Hepatocyte (in vitro differentiated cells): Measurements from ENCODE around the gene SLC12A4. TPM values are rescaled to one million over a fixed set of nuclear protein-coding genes. Genes with fewer than 3 reads are reported as not detected.

Experiments used
- DNase-seq: peaks from one replicate; pipeline ENCODE4 v3.0.0-alpha.2; 2016; ENCODE audit warnings: low spot score
- H2AFZ ChIP-seq: fragments of 200-600 bp; sonication (generic); 2 replicates; pipeline ENCODE4 v1.6.0; 2016; ENCODE audit warnings: antibody characterized with exemption, mild to moderate bottlenecking
- H3K27ac ChIP-seq: fragments of 200-600 bp; sonication (generic); 2 replicates; pipeline ENCODE4 v1.5.1; 2016; ENCODE audit warnings: mild to moderate bottlenecking
- H3K27me3 ChIP-seq: fragments of 200-600 bp; sonication (generic); 2 replicates; pipeline ENCODE4 v1.6.1; 2016
- H3K36me3 ChIP-seq: fragments of 200-600 bp; sonication (generic); replicated peaks from 2 replicates; pipeline ENCODE4 v1.5.1; 2016; ENCODE audit warnings: low read depth; ENCODE audit not compliant: insufficient read depth
- H3K4me1 ChIP-seq: fragments of 200-600 bp; sonication (generic); 2 replicates; pipeline ENCODE4 v1.5.1; 2016; ENCODE audit warnings: mild to moderate bottlenecking, moderate library complexity; ENCODE audit not compliant: insufficient read depth
- H3K4me2 ChIP-seq: fragments of 200-600 bp; sonication (generic); 2 replicates; pipeline ENCODE4 v1.6.0; 2016
- H3K4me3 ChIP-seq: fragments of 200-600 bp; sonication (generic); 2 replicates; pipeline ENCODE4 v1.5.1; 2016; ENCODE audit warnings: mild to moderate bottlenecking
- H3K79me2 ChIP-seq: fragments of 200-600 bp; sonication (generic); 2 replicates; pipeline ENCODE4 v1.6.0; 2017; ENCODE audit warnings: mild to moderate bottlenecking
- H3K9me2 ChIP-seq: fragments of 200-600 bp; sonication (generic); replicated peaks from 2 replicates; pipeline ENCODE4 v1.6.0; 2017; ENCODE audit warnings: mild to moderate bottlenecking; ENCODE audit not compliant: insufficient read depth
- H3K9me3 ChIP-seq: fragments of 200-600 bp; sonication (generic); 2 replicates; pipeline ENCODE4 v1.5.1; 2016; ENCODE audit warnings: low read depth, mild to moderate bottlenecking
- H4K20me1 ChIP-seq: fragments of 200-600 bp; sonication (generic); 2 replicates; pipeline ENCODE4 v1.6.0; 2016; ENCODE audit warnings: mild to moderate bottlenecking; ENCODE audit not compliant: insufficient read depth, poor library complexity, severe bottlenecking
- CTCF ChIP-seq: fragments of 200-600 bp; sonication (generic); IDR thresholded peaks from 2 replicates; pipeline ENCODE4 v1.5.1; 2016; ENCODE audit warnings: antibody characterized with exemption, mild to moderate bottlenecking; ENCODE audit not compliant: poor library complexity
- EZH2 ChIP-seq: fragments of 200-600 bp; sonication (generic); IDR thresholded peaks from 2 replicates; pipeline ENCODE4 v1.6.1; 2016; ENCODE audit warnings: antibody characterized with exemption, mild to moderate bottlenecking, borderline replicate concordance
- EZH2phosphoT487 ChIP-seq: fragments of 200-600 bp; sonication (generic); IDR thresholded peaks from one replicate; pipeline ENCODE4 v1.6.1; 2018; ENCODE audit warnings: antibody characterized with exemption, mild to moderate bottlenecking, low read depth, moderate library complexity; ENCODE audit not compliant: unreplicated experiment, severe bottlenecking
- WGBS: methylation state at CpG from one replicate; pipeline ENCODE4 v1.1.6; 2016; ENCODE audit warnings: low lambda C conversion rate; ENCODE audit errors: missing lambda C conversion rate; 5-methylcytosine and 5-hydroxymethylcytosine counted together
- polyA plus RNA-seq: library from polyadenylated mRNA; unstranded; fragments of >200 nt; fragmentation: Nextera tagmentation; extraction: Ambion mirVana; gene quantifications from 2 replicates; pipeline ENCODE4 v1.2.1, GENCODE V29; 2016
- total RNA-seq: library from RNA; depleted of rRNA; stranded (reverse); fragments of >200 nt; gene quantifications from 2 replicates; pipeline ENCODE4 v1.2.3, GENCODE V29; 2014

Gene SLC12A4
- total and polyA plus RNA-seq, 2 experiments from 2014 or later: 55.2 to 63.9 TPM

- Histone ChIP-seq H3K36me3 (no peaks in the 10 kb centered on the region), H3K27ac (no peak overlapping the region), H3K9me2 (no peaks in the 10 kb centered on the region), H3K4me2 (no peak overlapping the region), H3K4me3 (no peak overlapping the region), H2AFZ (no peak overlapping the region), H3K79me2 (no peaks in the 10 kb centered on the region), H4K20me1 (no peaks in the 10 kb centered on the region), H3K27me3 (no peaks in the 10 kb centered on the region), H3K9me3 (no peaks in the 10 kb centered on the region), H3K4me1 (no peaks in the 10 kb centered on the region)
- TF ChIP-seq EZH2phosphoT487 (no peak), EZH2 (no peak), CTCF (no peak)
- no peak for DNase-seq
- 97% methylated on average over 28 of the region's 28 CpGs for WGBS
Measured at GRCh38 chr16:67946966-67947558, 21.4 kb downstream of the SLC12A4 start.

- no peak overlapping the region for H2AFZ ChIP-seq
- H3K4me2 ChIP-seq: no peak overlapping the region
- no peak overlapping the region for H3K27ac ChIP-seq
- H3K79me2 ChIP-seq: no peaks in the 10 kb centered on the region
- 96% methylated on average over 20 of the region's 20 CpGs for WGBS
- H3K9me3 ChIP-seq: no peaks in the 10 kb centered on the region
- DNase-seq: no peak
- no peaks in the 10 kb centered on the region for H3K4me1 ChIP-seq
- no peak for TF ChIP-seq CTCF
- TF ChIP-seq EZH2phosphoT487: no peak
- no peak for TF ChIP-seq EZH2
- no peak overlapping the region for H3K4me3 ChIP-seq
- no peaks in the 10 kb centered on the region for H3K27me3 ChIP-seq
- H3K9me2 ChIP-seq: no peaks in the 10 kb centered on the region
- H3K36me3 ChIP-seq: no peaks in the 10 kb centered on the region
- H4K20me1 ChIP-seq: no peaks in the 10 kb centered on the region
Measured at GRCh38 chr16:67946128-67946569, 22.3 kb downstream of the SLC12A4 start.

- no peak for TF ChIP-seq CTCF
- Histone ChIP-seq H4K20me1 (no peaks in the 10 kb centered on the region), H3K9me3 (no peaks in the 10 kb centered on the region), H3K4me1 (no peaks in the 10 kb centered on the region), H3K27me3 (no peaks in the 10 kb centered on the region), H3K4me2 (no peak overlapping the region), H2AFZ (no peak overlapping the region), H3K4me3 (no peak overlapping the region), H3K36me3 (no peaks in the 10 kb centered on the region), H3K9me2 (no peaks in the 10 kb centered on the region), H3K27ac (no peak overlapping the region), H3K79me2 (no peaks in the 10 kb centered on the region)
- WGBS: 94% methylated on average over 24 of the region's 24 CpGs
- DNase-seq: no peak
Measured at GRCh38 chr16:67945392-67945933, 23.0 kb downstream of the SLC12A4 start.
